GM18873 (cell line): Measurements from ENCODE around the gene A4GNT.
"Not testable (repeated sequence)": the region's sequence is repeated elsewhere in the genome, so short reads cannot be mapped to it uniquely, and the experiment has no call there.

Source experiments
- ATAC-seq: cut with Tn5 transposase; IDR thresholded peaks from one replicate; pipeline ENCODE4 v1.9.1; 2021; ENCODE audit warnings: mild to moderate bottlenecking, moderate library complexity, moderate number of reproducible peaks; ENCODE audit not compliant: unreplicated experiment, low FRiP score

The A4GNT gene

DNA sequence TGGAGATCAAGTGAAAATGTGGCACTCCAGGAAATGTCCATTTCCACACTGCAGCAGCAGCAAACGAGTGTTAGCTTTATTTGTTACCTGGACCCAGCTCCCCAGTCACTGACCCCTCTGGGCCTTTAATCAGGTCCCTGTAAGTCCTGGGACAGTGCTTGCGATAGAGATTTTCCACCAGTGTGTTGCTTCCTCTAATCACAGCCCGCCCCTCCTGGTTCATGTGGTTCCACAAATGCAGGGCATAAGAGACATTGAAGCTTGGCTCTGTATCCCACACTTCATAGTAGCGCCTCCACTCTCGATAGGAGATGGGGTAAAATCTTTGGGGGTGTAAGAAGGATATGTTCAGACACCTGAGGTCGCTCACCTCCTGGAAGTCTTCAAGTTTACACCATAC, 8.0 kb downstream of the A4GNT start:
- no peak for ATAC-seq

GRCh38 chr3:138119423-138119766, 12.8 kb downstream of the A4GNT start:
- ATAC-seq, result no peak

DNA sequence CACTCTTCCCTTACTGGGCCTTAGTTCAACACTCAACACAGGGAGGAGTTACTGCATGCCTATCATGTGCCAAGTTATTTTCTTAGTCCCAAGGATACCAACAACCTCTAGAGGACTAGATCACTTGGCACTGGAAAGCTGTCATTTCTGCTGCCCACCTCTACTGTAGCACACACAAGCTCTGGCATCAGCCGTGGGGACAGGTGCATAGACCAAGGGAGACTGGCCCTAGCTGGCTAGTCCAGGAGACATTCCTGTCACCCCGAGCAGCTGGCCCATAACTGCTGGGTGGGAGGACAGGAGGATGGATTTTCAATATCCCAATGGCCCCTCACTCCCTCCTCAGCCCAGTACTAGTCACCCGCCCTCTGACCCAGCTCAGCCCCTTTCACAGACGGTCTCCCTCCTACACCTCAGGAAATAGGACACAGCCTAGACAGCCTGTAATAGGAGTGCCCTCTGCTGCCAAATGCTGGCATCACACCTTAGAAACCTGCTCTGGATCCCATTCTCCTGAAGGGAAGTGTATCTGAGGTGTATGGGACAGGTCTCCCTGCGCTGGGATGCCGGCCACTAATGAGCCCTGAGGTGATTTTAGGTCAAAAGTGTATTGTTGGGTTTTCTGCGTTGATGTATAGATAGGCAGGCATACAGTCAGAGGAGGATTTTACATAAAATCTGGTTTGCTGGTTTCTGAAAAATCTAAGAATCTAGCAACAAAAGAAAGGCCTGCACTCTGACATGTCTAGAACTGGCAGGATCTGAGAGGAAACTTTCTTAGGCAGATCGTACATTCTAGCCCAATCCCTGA, 13.4 kb downstream of the A4GNT start:
- ATAC-seq, result peak; percentile 46

GRCh38 chr3:138114988-138115971, 16.9 kb downstream of the A4GNT start, which contains the start of gene DZIP1L:
TSS of gene DZIP1L (minus strand) at chr3:138115608. CDS start at chr3:138103971, 11,637 bp downstream.
- no peak for ATAC-seq

- ATAC-seq, result no peak
Measured at GRCh38 chr3:138114431-138114918, 17.7 kb downstream of the A4GNT start.

- ATAC-seq, result no peak
Measured at GRCh38 chr3:138113326-138113725, 18.9 kb downstream of the A4GNT start.

DNA sequence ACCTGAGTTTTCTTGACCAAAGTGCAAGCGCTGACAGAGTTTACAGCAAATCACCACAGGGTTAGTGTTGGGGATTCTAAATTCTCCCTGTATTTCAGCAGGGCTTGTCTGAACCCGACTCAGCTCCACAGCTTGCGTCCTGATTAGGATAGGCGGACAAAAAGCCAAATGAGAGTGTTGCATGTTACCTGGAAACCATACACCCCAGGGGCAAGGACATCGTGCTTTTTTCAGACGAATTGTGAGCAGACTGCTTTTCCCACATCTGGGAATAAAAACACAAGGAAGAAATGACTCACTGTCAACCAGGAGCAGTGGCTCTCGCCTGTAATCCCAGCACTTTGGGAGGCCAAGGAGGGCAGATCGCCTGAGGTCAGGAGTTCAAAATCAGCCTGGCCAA, 19.8 kb downstream of the A4GNT start:
- no peak for ATAC-seq

- no peak for ATAC-seq
Measured at GRCh38 chr3:138105598-138105997, 26.6 kb downstream of the A4GNT start.

DNA sequence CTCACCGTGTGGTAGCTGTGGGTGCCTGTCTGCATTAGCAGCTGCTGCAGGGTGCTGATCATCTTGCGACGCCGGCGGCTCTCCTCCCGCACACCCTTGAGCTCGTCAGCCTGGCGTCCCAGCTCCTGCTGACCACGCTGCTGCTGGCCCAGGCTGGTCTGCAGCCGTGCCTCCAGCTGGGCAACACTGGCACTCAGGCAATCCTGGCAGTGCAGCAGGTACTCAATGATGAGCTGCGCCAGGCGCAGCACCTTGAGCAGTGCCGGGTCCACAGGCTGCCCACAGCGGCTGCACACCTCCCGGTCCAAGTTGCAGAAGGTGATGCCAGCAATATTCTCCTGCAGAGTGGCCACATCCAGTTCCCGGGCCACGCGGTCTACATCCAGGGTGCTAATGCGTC, 28.7 kb downstream of the A4GNT start:
- ATAC-seq, result no peak

- ATAC-seq, result not testable (repeated sequence)
Measured at GRCh38 chr3:138101351-138101940, 30.7 kb downstream of the A4GNT start.

DNA sequence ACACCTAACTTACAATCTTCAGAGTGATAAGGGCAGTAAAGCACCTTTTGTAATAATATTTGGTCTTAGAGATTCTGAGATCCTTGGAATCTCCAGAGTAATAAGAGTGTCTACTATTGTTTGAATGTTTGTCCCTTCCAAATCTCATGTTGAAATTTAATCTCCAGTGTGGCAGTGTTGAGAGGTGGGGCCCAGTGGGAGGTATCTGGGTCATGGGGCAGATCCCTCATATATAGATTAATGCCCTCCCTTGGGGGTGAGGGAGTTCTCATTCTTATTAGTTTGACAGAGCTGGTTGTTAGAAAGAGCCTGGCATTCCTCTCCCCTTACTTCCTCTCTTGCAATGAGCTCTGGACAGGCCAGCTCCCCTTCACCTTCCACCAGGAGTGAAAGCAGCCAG, 32.8 kb downstream of the A4GNT start:
- ATAC-seq, result no peak

DNA sequence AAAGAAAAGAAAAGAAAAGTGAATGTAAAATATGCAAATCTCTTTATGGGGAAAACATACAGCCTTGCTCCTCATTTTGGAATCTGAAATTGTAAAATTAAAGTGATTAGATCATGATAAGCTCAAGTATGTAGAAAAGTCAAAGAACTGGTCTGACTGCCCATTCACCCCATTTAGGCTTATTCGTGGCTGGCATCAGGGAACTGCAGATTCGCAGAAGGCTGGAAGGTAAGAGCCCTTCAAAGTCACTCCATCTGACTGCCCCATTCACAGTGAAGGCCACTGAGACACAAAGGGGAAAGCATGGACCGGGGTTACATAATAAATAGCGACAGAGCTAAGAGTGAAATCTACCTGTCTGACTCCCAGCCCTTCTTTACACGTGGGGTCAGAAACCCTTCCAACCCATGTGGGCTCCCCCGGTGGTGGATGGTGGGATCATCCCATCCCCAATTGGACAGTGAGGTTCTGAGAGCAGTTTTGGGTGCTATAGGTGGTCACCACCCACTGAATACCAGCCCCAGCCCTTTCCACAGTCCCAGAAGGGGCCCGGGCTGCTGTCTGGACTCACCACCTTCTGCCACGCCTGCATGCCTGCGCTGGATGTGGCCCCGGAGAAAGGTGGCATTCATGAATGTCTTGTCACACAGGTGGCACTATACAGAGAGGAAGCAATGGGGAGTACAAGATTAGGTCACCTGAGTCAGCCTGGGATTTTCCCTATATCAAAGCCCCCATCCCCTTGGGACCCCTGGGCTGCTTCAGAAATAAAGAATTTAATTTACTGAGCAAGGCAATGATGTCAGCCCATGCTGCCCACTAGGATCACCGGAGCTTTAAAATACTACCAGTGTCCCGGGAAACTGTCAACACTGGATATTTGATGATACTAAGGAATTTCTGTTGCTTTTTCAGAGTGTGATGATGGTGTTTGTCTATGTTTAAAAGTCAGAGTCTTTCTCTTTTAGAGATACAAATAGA, 34.7 kb downstream of the A4GNT start:
- ATAC-seq, result no peak

GRCh38 chr3:138093721-138094120, 38.5 kb downstream of the A4GNT start:
- no peak for ATAC-seq

- ATAC-seq, result no peak
Measured at GRCh38 chr3:138092023-138092422, 40.2 kb downstream of the A4GNT start.

- ATAC-seq, result no peak
Measured at GRCh38 chr3:138089091-138089490, 43.1 kb downstream of the A4GNT start.

- not testable (repeated sequence) for ATAC-seq
Measured at GRCh38 chr3:138085745-138086144, 46.4 kb downstream of the A4GNT start.

- ATAC-seq, result no peak
Measured at GRCh38 chr3:138084196-138084595, 48.0 kb downstream of the A4GNT start.

DNA sequence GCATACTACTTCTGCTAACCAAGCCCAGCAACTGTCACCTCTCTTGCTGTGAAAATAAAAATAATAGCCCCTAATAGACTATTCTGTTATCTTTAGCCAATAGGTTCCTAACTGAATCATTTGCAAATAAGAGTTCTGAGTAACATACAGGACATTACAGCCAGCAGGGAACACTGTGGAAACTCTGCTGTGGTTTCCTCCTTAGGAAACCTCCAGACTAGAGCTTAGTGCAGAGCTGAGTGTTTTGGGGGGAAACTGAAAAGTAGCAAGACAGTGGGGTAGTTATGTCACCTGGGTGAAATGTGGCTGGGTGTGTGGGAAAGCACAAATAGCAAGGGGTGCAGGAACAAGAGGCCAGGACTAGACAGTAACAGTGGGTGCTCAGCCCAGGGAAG, 49.2 kb downstream of the A4GNT start:
- ATAC-seq, result no peak

DNA sequence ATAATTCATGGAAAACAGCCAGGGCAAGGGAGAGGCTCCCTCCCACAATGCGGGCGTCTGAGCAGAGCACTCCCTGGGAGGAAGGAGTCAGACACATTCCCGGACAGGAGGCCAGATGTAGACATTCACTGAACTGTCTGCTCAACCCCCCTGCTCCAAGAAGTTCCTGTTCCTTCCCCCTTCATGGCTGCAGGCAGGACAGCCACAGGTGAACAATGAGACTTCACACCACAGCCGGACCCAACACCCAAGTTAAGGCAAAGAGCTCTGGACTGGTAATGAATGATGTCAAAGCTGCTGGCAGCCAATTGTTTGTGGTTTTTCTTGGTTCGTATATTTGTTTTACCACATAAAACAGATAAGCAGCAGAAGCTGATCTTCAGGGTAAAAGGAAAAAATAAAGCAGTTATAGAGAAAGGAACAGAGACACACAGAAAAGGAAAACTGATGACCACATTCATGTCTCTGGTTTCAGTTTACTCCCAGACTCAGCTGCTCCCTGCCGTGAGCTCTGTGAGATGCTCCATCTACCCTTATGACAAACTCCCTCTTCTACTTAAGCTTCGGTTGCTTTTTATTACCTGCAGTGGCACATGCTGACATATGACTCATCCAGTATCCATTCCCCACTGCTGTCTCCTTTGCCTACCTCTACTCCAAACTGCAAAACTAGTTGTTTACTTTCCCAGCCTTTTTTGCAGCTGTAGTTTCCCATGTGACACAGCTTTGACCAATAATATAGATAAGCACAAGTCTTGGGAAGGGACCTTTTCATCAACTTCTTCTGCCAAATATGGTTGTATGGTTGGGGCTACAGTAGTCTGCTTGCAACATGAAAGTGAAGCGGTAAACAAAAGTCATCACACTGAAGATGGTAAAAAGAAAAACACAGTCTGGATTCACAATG, 49.9 kb downstream of the A4GNT start:
- no peak for ATAC-seq
